ENCODE data around the gene PAQR6. TPM values are rescaled to one million over a fixed set of nuclear protein-coding genes. Genes with fewer than 3 reads are reported as not detected.

Gene PAQR6
- polyA plus RNA-seq, 1 experiment: 0.06 TPM

DNA sequence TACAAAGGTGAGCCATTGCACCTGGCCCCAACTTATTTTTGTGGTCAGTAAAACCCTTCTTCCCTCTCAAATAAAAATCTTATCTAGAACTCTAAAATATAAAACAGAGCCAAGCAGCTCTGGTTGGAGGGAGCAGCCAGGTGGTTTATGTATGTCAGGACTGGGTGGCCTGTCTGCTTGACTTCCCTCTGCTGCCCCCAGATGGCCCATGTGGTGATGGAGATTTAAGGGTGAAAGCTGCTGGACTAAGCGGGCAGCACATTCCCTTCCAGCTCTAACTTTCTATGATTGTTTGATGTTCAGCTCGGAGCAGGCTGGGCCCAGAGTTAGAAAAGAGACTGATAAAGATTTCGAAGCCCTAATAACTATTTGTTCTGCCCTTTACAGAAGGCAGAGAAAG, 11.9 kb upstream of the PAQR6 start:
- POLR2A ChIA-PET: no interaction called here
- Histone ChIP-seq H3K27me3 (ENCODE audit: control insufficient read depth, insufficient read depth, low read length) (no peaks in the 10 kb centered on the region), H3K36me3 (ENCODE audit: control insufficient read depth, insufficient read depth, low read length) (peaks cover 44% of the 10 kb centered on the region), H3K4me3 (ENCODE audit: low read depth, low read length) (no peak overlapping the region)
- CTCF ChIA-PET: interaction anchor here (1.5 kb wide), 1 partner anchor 9 kb away, joined by 3 read pairs; no protein-coding TSS in a partner anchor
- TF ChIP-seq, protein P1, sequence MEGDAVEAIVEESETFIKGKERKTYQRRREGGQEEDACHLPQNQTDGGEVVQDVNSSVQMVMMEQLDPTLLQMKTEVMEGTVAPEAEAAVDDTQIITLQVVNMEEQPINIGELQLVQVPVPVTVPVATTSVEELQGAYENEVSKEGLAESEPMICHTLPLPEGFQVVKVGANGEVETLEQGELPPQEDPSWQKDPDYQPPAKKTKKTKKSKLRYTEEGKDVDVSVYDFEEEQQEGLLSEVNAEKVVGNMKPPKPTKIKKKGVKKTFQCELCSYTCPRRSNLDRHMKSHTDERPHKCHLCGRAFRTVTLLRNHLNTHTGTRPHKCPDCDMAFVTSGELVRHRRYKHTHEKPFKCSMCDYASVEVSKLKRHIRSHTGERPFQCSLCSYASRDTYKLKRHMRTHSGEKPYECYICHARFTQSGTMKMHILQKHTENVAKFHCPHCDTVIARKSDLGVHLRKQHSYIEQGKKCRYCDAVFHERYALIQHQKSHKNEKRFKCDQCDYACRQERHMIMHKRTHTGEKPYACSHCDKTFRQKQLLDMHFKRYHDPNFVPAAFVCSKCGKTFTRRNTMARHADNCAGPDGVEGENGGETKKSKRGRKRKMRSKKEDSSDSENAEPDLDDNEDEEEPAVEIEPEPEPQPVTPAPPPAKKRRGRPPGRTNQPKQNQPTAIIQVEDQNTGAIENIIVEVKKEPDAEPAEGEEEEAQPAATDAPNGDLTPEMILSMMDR (IDR thresholded peaks at IDR 0.05; ENCODE audit: insufficient read depth, low read depth, low read length): no peak
- no peak for DNase-seq (ENCODE audit: low read depth)

DNA sequence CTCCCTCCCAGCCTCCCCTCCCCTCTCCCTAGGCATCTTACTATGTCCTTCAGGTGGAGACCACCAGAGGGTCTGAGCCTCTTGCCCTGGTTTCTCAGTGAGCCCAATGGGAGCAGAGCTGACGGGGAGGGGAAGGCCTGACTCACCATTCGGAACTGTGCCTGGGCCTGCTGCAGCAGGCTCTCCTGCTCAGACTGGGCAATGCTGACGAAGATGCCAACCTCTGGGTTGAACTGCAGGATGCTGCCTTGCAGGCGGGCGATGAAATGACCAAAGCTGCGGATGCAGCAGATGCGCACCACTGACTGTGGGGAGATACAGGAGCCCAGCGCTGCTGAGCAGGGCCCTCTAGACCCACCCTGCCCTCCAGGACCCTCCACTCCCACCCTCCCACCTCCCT, 11.0 kb upstream of the PAQR6 start:
- TF ChIP-seq, protein P1 (IDR thresholded peaks at IDR 0.05; ENCODE audit: insufficient read depth, low read depth, low read length): no peak
- H3K36me3 ChIP-seq (ENCODE audit: control insufficient read depth, insufficient read depth, low read length): peaks cover 47% of the 10 kb centered on the region
- POLR2A ChIA-PET: no interaction called here

DNA sequence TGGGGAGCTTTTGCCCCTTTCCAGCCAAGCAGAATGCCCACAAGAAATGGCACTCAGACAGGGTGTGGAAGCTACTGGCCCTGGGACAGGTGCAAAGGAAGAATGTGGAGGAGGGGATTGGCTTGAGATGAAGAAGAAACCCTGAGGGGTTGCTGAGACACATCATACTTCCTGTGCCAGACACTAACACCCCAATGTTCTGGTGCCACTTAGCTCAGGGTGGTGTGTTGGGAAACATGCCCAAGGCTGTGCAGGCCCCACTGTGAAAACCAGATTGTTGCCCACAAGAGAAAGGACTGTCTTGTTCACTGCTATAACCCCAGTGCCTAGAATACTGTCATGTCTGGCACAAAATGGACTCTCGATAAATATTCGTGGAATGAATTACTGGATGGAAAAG, 9.9 kb upstream of the PAQR6 start:
- CTCF ChIA-PET: no interaction called here
- POLR2A ChIA-PET: no interaction called here
- peaks cover 55% of the 10 kb centered on the region for H3K36me3 ChIP-seq (ENCODE audit: control insufficient read depth, insufficient read depth, low read length)

More for the DNA sequence above, 11.0 kb upstream of the PAQR6 start:
- H3K4me3 ChIP-seq (ENCODE audit: low read depth, low read length): no peak overlapping the region
- CTCF ChIA-PET: no interaction called here
- no peak for DNase-seq (ENCODE audit: low read depth)
- H3K27me3 ChIP-seq (ENCODE audit: control insufficient read depth, insufficient read depth, low read length): no peaks in the 10 kb centered on the region

DNA sequence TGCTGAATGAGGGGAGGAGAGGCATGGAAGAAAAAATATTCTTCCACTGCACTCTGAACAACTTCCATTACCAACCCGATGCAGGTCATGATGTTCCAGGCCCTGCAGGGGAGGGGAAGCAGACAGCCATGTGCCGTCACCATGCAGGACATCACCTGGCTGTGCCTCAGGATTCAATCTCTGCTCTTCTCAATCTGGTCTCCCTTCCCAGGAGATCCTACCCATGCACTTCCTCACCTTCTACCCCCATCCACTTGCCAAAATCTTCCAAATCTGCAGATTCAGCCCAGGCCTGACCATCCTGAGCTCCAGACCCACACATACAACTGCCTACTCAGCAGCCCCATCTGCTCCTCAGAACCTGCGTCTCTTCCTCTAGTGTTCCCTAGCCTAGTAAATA, 5.8 kb upstream of the PAQR6 start:
- H3K27me3 ChIP-seq (ENCODE audit: control insufficient read depth, insufficient read depth, low read length): no peaks in the 10 kb centered on the region
- ChIA-PET POLR2A (no interaction called here), CTCF (interaction anchor here (0.7 to 2.5 kb wide), 2 partner anchors 108 to 157 kb away, joined by 3 to 6 read pairs; no protein-coding TSS in a partner anchor)
- H3K4me3 ChIP-seq (ENCODE audit: low read depth, low read length): no peak overlapping the region
- TF ChIP-seq, protein P1 (IDR thresholded peaks at IDR 0.05; ENCODE audit: insufficient read depth, low read depth, low read length): no peak
- peaks cover 62% of the 10 kb centered on the region for H3K36me3 ChIP-seq (ENCODE audit: control insufficient read depth, insufficient read depth, low read length)
- DNase-seq (ENCODE audit: low read depth): no peak

More for the DNA sequence above, 9.9 kb upstream of the PAQR6 start:
- no peak for DNase-seq (ENCODE audit: low read depth)
- H3K27me3 ChIP-seq (ENCODE audit: control insufficient read depth, insufficient read depth, low read length): no peaks in the 10 kb centered on the region
- H3K4me3 ChIP-seq (ENCODE audit: low read depth, low read length): no peak overlapping the region
- TF ChIP-seq, protein P1 (IDR thresholded peaks at IDR 0.05; ENCODE audit: insufficient read depth, low read depth, low read length): no peak

DNA sequence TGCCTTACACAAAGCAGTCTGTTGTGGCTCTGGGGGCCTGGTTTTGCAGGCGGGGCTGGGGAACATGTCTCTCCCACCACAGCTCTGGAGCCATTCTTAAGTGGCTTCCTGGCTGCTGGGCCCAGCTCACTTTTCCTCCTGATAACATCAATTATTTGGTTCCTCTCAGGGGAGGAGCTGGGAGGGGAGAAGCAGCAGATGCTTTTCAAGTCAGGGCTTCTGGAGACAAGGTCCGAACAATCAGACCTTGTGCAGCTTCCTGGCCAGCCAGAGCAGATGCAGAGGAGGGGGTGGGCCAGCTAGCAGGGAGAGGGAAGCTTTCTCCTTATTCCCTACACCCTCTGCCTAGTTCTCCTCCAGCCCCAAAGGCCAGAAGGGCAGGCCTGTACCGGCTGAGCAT, 3.7 kb upstream of the PAQR6 start:
- ChIA-PET POLR2A (no interaction called here), CTCF (interaction anchor here (0.9 to 2.5 kb wide), 6 partner anchors 11 to 155 kb away, joined by 3 to 6 read pairs (median 3); no protein-coding TSS in a partner anchor)
- H3K36me3 ChIP-seq (ENCODE audit: control insufficient read depth, insufficient read depth, low read length): peaks cover 52% of the 10 kb centered on the region

More for the DNA sequence above, 3.7 kb upstream of the PAQR6 start:
- no peak overlapping the region for H3K4me3 ChIP-seq (ENCODE audit: low read depth, low read length)
- TF ChIP-seq, protein P1 (IDR thresholded peaks at IDR 0.05; ENCODE audit: insufficient read depth, low read depth, low read length): no peak
- no peaks in the 10 kb centered on the region for H3K27me3 ChIP-seq (ENCODE audit: control insufficient read depth, insufficient read depth, low read length)
- no peak for DNase-seq (ENCODE audit: low read depth)
